Small intestine (tissue), 7 donors: ENCODE results near the gene ZBTB46. TPM values are rescaled to one million over a fixed set of nuclear protein-coding genes. Genes with fewer than 3 reads are reported as not detected.
"Not testable (repeated sequence)": the region's sequence is repeated elsewhere in the genome, so short reads cannot be mapped to it uniquely, and the experiment has no call there.

Experiments
- DNase-seq, 2 donors: peaks; one replicate each; pipeline versions ENCODE4 v3.0.0 to v3.0.0-alpha.2; 2013
- FAIRE-seq: peaks from 2 replicates; lab custom pipeline; 2012; peaks lifted over from hg19 to GRCh38; lab: Jason Lieb, UNC
- H3K27ac ChIP-seq, 3 donors: one replicate each; pipeline ENCODE4 v1.5.1; 2013; ENCODE audit warnings: low read length in 2 of 3, mild to moderate bottlenecking in 2 of 3, control low read depth in 1 of 3, inconsistent platforms in 1 of 3, low read depth in 1 of 3, moderate library complexity in 1 of 3
- H3K27me3 ChIP-seq, 3 donors: one replicate each; pipeline ENCODE4 v1.6.1; 2013; ENCODE audit warnings: low read length in 3 of 3, inconsistent platforms in 1 of 3; ENCODE audit not compliant: control insufficient read depth in 3 of 3, insufficient read depth in 3 of 3
- H3K36me3 ChIP-seq, 3 donors: one replicate each; pipeline ENCODE4 v1.6.1; 2013; ENCODE audit warnings: low read length in 3 of 3, inconsistent platforms in 1 of 3, low read depth in 1 of 3, mild to moderate bottlenecking in 1 of 3, moderate library complexity in 1 of 3; ENCODE audit not compliant: control insufficient read depth in 3 of 3, insufficient read depth in 2 of 3
- H3K4me1 ChIP-seq, 3 donors: one replicate each; pipeline ENCODE4 v1.6.1; 2013; ENCODE audit warnings: low read length in 2 of 3, inconsistent platforms in 1 of 3, low read depth in 1 of 3, mild to moderate bottlenecking in 1 of 3, moderate library complexity in 1 of 3; ENCODE audit not compliant: control insufficient read depth in 3 of 3, insufficient read depth in 2 of 3
- H3K4me3 ChIP-seq, 3 donors: one replicate each; pipeline ENCODE4 v1.5.1; 2013; ENCODE audit warnings: low read length in 3 of 3, control low read depth in 1 of 3, inconsistent platforms in 1 of 3, low read depth in 1 of 3, mild to moderate bottlenecking in 1 of 3, moderate library complexity in 1 of 3
- H3K9me3 ChIP-seq, 2 donors: one replicate each; pipeline ENCODE4 v1.6.1; 2013; ENCODE audit warnings: low read depth in 1 of 2, low read length in 1 of 2; ENCODE audit not compliant: control insufficient read depth in 2 of 2, insufficient read depth in 1 of 2
- WGBS, 3 donors: extraction: QIAGEN DNeasy Blood & Tissue Kit; methylation state at CpG; one replicate each; pipeline ENCODE4 v1.1.7; 2013; 5-methylcytosine and 5-hydroxymethylcytosine counted together
- polyA plus RNA-seq, 4 donors: library from polyadenylated mRNA; stranded (reverse) in 3 of 4; unstranded in 1 of 4; fragments of 200-250 nt in 3 of 4; fragments of 120-200 nt in 1 of 4; gene quantifications; one replicate each; pipeline versions ENCODE4 v1.2.1 to v1.2.3, GENCODE V29; 2013
- donor health status: healthy with polysubstance abuse.
- donor health status: control.
- donor health status: control.
- donor health status: Bipolar disorder and iron deficiency.
- donor health status: healthy.

ZBTB46 gene
- polyA plus RNA-seq, 4 donors, result 1.1 to 3.1 (median 2.6) TPM; not detected in 1

DNA sequence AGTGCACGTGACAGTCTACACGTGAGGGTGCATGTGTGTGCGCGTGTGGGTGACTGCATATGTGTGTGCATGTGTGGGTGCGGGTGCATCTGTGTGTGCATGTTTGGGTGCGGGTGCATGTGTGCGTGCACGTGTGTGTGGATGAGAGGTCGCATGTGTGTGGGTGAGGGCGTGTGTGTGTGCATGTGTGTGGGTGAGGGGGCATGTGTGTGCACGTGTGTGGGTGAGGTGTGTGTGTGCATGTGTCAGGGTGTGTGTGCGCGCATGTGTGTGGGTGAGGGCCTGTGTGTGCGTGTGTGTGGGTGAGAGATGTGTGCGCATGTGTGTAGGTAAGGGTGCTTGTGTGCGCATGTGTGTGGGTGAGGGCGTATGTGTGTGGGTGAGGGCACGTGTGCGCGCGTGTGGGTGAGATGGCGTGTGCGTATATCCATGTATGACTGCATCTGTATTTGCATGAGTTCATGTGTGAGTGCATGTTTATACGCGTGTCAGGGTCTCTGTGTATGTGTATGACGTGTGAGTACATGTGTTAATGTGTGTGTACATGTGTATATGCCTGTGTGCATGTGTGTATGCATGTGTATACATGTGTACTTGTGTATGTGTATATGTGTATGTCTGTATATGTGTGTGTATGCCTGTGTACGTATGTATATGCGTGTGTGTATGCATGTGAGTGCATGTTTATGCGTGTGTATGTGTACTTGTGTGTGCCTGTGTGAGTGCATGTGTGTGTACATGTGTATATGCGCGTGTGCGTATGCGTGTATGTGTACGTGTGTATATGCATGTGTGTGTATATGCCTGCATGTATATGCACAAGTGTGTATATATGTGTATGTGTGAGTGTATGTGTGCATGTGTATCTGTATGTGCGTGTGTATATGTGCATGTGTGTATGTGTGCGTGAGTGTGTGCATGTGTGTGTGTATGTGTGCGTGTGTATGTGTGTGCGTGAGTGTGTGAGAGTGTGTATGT is 98.7 kb downstream of the ZBTB46 start:
- DNase-seq, result no peak
- Histone ChIP-seq H3K27me3 (no peaks in the 10 kb centered on the region), H3K9me3 (no peaks in the 10 kb centered on the region), H3K27ac (no peak overlapping the region), H3K36me3 (peaks cover 5 to 53% (median 10%) of the 10 kb centered on the region in 3 donors), H3K4me3 (no peak overlapping the region), H3K4me1 (peaks cover 0 to 7% (median 2%) of the 10 kb centered on the region in 3 donors)
- WGBS, 3 donors, result 88 to 91% (median 90%) methylated on average over 38 of the region's 38 CpGs
- no peak for FAIRE-seq

DNA sequence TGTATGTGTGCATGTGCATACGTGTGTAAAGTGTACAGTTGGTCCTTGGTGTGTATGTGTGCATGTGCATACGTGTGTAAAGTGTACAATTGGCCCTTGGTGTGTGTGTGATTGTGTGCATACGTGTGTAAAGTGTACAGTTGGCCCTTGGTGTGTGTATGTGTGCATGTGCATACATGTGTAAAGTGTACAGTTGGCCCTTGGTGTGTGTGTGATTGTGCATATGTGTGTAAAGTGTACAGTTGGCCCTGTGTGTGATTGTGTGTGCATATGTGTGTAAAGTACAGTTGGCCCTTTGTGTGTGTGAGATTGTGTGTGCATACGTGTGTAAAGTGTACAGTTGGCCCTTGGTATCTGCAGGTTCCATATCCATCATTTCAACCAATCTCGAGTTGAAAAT is 99.7 kb downstream of the ZBTB46 start:
- no peaks in the 10 kb centered on the region for H3K9me3 ChIP-seq
- peaks cover 0 to 9% (median 2%) of the 10 kb centered on the region in 3 donors for H3K4me1 ChIP-seq
- no peak overlapping the region for H3K4me3 ChIP-seq
- H3K36me3 ChIP-seq, result peaks cover 5 to 45% (median 10%) of the 10 kb centered on the region in 3 donors
- H3K27ac ChIP-seq, result no peak overlapping the region
- WGBS, 3 donors, result 66 to 88% (median 84%) methylated on average over 4 to 5 of the region's 5 CpGs
- no peaks in the 10 kb centered on the region for H3K27me3 ChIP-seq
- no peak for DNase-seq
- FAIRE-seq, result no peak

DNA sequence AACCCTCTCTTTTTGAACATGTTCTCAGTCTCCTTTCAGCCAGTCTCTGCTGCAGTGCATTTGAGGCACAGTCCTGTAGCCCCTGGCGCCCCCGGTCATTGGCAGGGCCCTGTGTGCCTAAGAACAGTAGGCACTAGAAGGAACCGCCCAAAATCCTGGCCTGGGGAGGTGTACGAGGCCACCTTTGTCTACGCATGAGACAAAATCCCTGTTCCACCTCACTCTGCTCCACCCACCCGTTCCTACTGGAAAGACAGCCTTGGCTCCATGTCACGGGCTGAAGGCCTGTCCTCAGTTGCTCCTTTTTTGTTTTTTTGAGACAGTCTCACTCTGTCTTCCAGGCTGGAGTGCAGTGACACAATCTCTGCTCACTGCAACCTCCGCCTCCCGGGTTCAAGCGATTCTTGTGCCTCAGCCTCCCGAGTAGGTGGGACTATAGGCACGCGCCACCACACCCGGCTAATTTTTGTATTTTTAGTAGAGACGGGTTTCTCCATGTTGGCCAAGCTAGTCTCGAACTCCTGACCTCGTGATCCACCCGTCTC is 100.8 kb downstream of the ZBTB46 start:
- not testable (repeated sequence) for FAIRE-seq, H3K9me3 ChIP-seq, H3K4me3 ChIP-seq, DNase-seq, H3K4me1 ChIP-seq, H3K27me3 ChIP-seq
- 83 to 91% (median 83%) methylated on average over 18 of the region's 18 CpGs for WGBS, 3 donors
- Histone ChIP-seq H3K36me3 (peaks cover 2 to 38% (median 8%) of the 10 kb centered on the region in 3 donors), H3K27ac (peak overlapping the region in 1 of 3 donors; percentile 66)

DNA sequence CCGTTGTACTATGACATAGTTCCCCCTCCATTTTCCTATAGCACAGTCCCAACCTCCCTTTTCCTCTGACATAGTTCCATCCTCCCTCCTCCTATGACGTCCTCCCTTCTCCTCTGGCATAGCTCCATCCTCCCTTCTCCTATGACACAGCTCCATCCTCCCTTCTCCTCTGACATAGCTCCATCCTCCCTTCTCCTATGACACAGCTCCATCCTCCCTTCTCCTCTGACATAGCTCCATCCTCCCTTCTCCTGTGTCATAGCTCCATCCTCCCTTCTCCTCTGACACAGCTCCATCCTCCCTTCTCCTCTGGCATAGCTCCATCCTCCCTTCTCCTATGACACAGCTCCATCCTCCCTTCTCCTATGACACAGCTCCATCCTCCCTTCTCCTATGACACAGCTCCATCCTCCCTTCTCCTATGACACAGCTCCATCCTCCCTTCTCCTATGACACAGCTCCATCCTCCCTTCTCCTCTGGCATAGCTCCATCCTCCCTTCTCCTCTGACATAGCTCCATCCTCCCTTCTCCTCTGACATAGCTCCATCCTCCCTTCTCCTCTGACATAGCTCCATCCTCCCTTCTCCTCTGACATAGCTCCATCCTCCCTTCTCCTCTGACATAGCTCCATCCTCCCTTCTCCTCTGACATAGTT is 108.0 kb downstream of the ZBTB46 start:
- not testable (repeated sequence) for DNase-seq, H3K4me1 ChIP-seq, FAIRE-seq, H3K4me3 ChIP-seq, H3K27me3 ChIP-seq, H3K27ac ChIP-seq
- WGBS, 3 donors, result 82 to 95% (median 82%) methylated on average over 2 of the region's 2 CpGs
- peaks cover 0 to 40% (median 6%) of the 10 kb centered on the region in 3 donors for H3K36me3 ChIP-seq
- peaks cover 0 to 33% of the 10 kb centered on the region in 2 donors for H3K9me3 ChIP-seq

DNA sequence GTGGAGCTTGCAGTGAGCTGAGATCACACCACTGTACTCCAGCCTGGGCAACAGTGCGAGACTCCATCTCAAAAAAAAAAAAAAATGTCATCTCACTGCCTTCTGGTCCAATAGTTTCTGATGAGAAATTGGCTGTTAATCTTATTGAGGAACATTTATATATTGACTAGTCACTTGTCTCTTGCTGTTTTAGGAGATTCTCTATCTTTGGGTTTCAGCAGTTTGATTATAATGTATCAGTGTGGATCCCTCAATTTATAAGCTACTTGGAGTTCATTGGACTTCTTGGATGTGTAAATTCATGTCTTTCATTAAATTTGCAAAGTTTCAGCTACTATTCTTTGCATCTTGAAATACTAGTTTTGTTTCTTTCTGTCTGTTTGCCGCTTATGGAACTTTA is 112.1 kb downstream of the ZBTB46 start:
- Histone ChIP-seq H3K9me3 (peaks cover 0 to 38% of the 10 kb centered on the region in 2 donors), H3K36me3 (peaks cover 0 to 56% (median 10%) of the 10 kb centered on the region in 3 donors), H3K4me1 (no peaks in the 10 kb centered on the region), H3K27ac (no peak overlapping the region), H3K27me3 (no peaks in the 10 kb centered on the region), H3K4me3 (no peak overlapping the region)
- 97 to 98% (median 98%) methylated on average over 2 of the region's 2 CpGs for WGBS, 3 donors
- FAIRE-seq (no peak), DNase-seq (no peak)

DNA sequence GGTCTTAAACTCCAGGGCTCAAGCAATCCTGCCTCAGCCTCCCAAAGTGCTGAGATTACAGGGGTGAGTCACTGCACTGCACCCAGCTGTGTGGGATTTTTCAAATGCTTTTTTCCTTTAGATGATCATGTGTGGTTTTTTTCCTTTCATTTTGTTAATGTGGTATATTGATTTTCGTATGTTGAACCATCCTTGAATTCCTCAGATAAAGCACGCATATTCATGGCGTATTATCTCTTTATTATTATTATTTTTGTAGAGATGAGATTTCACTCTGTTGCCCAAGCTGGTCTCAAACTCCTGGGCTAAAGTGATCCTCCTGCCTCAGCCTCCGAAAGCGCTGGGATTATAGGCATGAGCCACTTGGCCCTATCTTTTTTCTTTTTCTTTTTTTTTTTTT is 116.2 kb downstream of the ZBTB46 start:
- no peaks in the 10 kb centered on the region for H3K27me3 ChIP-seq
- DNase-seq (no peak), FAIRE-seq (no peak)
- H3K4me1 ChIP-seq, result no peaks in the 10 kb centered on the region
- no peak overlapping the region for H3K4me3 ChIP-seq
- peaks cover 0 to 34% of the 10 kb centered on the region in 2 donors for H3K9me3 ChIP-seq
- 97 to 99% (median 99%) methylated on average over 5 of the region's 5 CpGs for WGBS, 3 donors
- H3K36me3 ChIP-seq, result peaks cover 0 to 54% (median 4%) of the 10 kb centered on the region in 3 donors
- no peak overlapping the region for H3K27ac ChIP-seq

DNA sequence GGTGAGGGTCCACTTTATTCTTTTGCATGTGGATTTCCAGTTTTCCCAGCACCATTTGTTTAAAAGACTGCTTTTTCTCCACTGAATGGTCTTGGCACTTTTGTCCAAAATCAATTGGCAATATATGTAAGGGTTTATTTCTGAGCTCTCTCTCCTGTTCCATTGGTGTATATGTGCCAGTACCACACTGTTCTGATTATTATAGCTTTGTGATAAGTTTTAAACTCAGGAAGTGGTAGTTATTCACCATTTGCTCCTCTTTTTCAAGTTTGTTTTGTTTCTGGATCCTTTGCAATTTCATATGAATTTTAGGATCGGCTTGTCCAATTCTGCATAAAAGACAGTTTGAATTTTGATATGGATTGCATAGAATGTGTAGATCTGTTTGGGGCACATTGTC is 118.9 kb downstream of the ZBTB46 start:
- FAIRE-seq (no peak), DNase-seq (no peak)
- H3K36me3 ChIP-seq, result peaks cover 0 to 53% (median 3%) of the 10 kb centered on the region in 3 donors
- peaks cover 4 to 6% (median 5%) of the 10 kb centered on the region in 3 donors for H3K4me1 ChIP-seq
- WGBS, 3 donors, result 100% methylated on average over 1 of the region's 1 CpG
- peaks cover 0 to 18% of the 10 kb centered on the region in 2 donors for H3K9me3 ChIP-seq
- H3K27ac ChIP-seq, result no peak overlapping the region
- no peak overlapping the region for H3K4me3 ChIP-seq
- no peaks in the 10 kb centered on the region for H3K27me3 ChIP-seq

DNA sequence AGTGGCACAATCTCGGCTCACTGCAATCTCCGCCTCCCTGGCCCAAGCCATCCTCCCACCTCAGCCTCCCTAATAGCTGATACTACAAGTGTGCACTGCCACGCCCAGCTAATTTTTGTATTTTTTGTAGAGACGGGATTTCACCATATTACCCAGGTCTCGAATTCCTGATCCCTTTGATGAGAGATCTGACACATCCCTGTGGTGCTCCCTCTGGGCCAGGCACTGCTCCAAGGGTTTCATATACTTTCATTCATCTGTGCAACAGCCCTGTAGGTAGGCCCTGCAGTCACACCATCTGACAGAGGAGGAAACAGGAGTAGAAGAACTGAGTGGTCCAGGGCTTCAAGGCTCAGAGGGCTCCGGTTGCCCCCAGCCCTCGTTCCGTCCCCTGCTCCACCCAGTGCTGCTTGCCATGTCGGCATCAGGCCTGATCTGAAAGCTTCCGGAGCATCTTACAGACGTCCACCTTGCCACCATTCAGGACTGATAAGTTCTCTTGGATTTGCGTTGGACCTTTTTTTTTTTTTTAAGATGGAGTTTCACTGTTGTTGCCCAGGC is 119.9 kb downstream of the ZBTB46 start:
- H3K9me3 ChIP-seq, result peaks cover 0 to 17% of the 10 kb centered on the region in 2 donors
- peaks cover 0 to 58% (median 4%) of the 10 kb centered on the region in 3 donors for H3K36me3 ChIP-seq
- WGBS, 3 donors, result 80 to 90% (median 81%) methylated on average over 12 of the region's 12 CpGs
- DNase-seq, result no peak
- peaks cover 4 to 12% (median 6%) of the 10 kb centered on the region in 3 donors for H3K4me1 ChIP-seq
- FAIRE-seq, result no peak
- H3K27me3 ChIP-seq, result no peaks in the 10 kb centered on the region
- no peak overlapping the region for H3K27ac ChIP-seq
- no peak overlapping the region for H3K4me3 ChIP-seq
